HepG2 (cell line): ENCODE data around the gene PCED1B. TPM values are rescaled to one million over a fixed set of nuclear protein-coding genes. Genes with fewer than 3 reads are reported as not detected.

Experiments
- ATAC-seq: fragments of 200-7000 bp; cut with Tn5 transposase; 3 replicates; pipeline ENCODE4 v1.9.1; 2020; ENCODE audit warnings: mild to moderate bottlenecking, moderate library complexity
- BruUV-seq: library from RNA; stranded (reverse); fragments of 400-500 nt; replicated peaks from 2 replicates; lab custom pipeline; 2021; lab: Mats Ljungman, UMichigan
- CTCF ChIA-PET: fragments of 300-600 bp; formaldehyde crosslinking; extraction: SDS; loops from one replicate; lab custom pipeline; 2021; ENCODE audit warnings: low total read pairs, inconsistent platforms, low intra/inter-chr PET ratio; lab: Yijun Ruan, JAX
- POLR2A ChIA-PET: fragments of 350-600 bp; sonication (Branson Sonifier 250); formaldehyde crosslinking; loops from one replicate; lab custom pipeline; 2020; ENCODE audit warnings: antibody characterized with exemption, inconsistent platforms; lab: Yijun Ruan, JAX
- DNase-seq: peaks from one replicate; pipeline ENCODE4 v3.0.0-alpha.2; 2015; ENCODE audit warnings: low spot score
- FAIRE-seq: peaks from 3 replicates; lab custom pipeline; 2011; peaks lifted over from hg19 to GRCh38; lab: Jason Lieb, UNC
- H2AFZ ChIP-seq: one replicate; pipeline ENCODE4 v1.6.1; 2011; ENCODE audit warnings: low read length, inconsistent platforms
- H3K27ac ChIP-seq: fragments of 300-600 bp; 3 replicates; pipeline ENCODE4 v1.8.0; 2011; ENCODE audit warnings: mixed run types, mild to moderate bottlenecking, mixed read lengths, low read length, inconsistent platforms; ENCODE audit not compliant: insufficient read depth; ENCODE audit errors: extremely low read length
- H3K27me3 ChIP-seq, 2 experiments: fragments of 200-600 bp in 1 of 2; 2 replicates in 1 of 2; 3 replicates in 1 of 2; pipeline versions ENCODE4 v1.6.0 to v1.8.0; 2011; ENCODE audit warnings: low read length in 2 of 2, mild to moderate bottlenecking in 2 of 2, moderate library complexity in 2 of 2, inconsistent platforms in 1 of 2; ENCODE audit not compliant: insufficient read depth in 2 of 2, control insufficient read depth in 1 of 2
- H3K36me3 ChIP-seq, 2 experiments: fragments of 200-600 bp in 1 of 2; replicated peaks in 1 of 2; 2 replicates in 1 of 2; 3 replicates in 1 of 2; pipeline versions ENCODE4 v1.5.1 to v1.8.0; 2011; ENCODE audit warnings: low read length in 2 of 2, inconsistent platforms in 1 of 2; ENCODE audit not compliant: insufficient read depth in 2 of 2, control insufficient read depth in 1 of 2
- H3K4me1 ChIP-seq: 2 replicates; pipeline ENCODE4 v1.5.1; 2012; ENCODE audit warnings: low read length, inconsistent platforms; ENCODE audit not compliant: insufficient read depth
- H3K4me2 ChIP-seq: 2 replicates; pipeline ENCODE4 v1.6.0; 2011; ENCODE audit warnings: low read depth, low read length, inconsistent platforms
- H3K4me3 ChIP-seq, 3 experiments: fragments of 200-600 bp in 1 of 3; sonication (generic), shearing (Covaris generic) in 1 of 3; replicated peaks in 1 of 3; 2 replicates each; pipeline ENCODE4 v1.5.1; 2011 to 2016; ENCODE audit warnings: low read length in 3 of 3, inconsistent platforms in 2 of 3, low read depth in 2 of 3, mild to moderate bottlenecking in 2 of 3, control low read depth in 1 of 3, mixed read lengths in 1 of 3; ENCODE audit not compliant: insufficient read depth in 1 of 3
- H3K79me2 ChIP-seq: one replicate; pipeline ENCODE4 v1.6.1; 2011; ENCODE audit warnings: low read length, inconsistent platforms; ENCODE audit not compliant: insufficient read depth
- H3K9ac ChIP-seq: 2 replicates; pipeline ENCODE4 v1.6.0; 2011; ENCODE audit warnings: mild to moderate bottlenecking, low read depth, low read length, inconsistent platforms; ENCODE audit not compliant: insufficient read depth
- H3K9me3 ChIP-seq: 2 replicates; pipeline ENCODE4 v1.5.1; 2012; ENCODE audit warnings: mild to moderate bottlenecking, low read length
- H4K20me1 ChIP-seq: 2 replicates; pipeline ENCODE4 v1.6.0; 2011; ENCODE audit warnings: inconsistent platforms, mild to moderate bottlenecking, low read length, moderate library complexity; ENCODE audit not compliant: insufficient read depth
- CBFB ChIP-seq: sonication (generic); formaldehyde crosslinking; IDR thresholded peaks from 2 replicates; pipeline ENCODE4 v1.4.0; 2020; ENCODE audit warnings: missing genetic modification reagents
- CBX1 ChIP-seq: IDR thresholded peaks from one replicate; pipeline ENCODE4 v1.6.1; 2016; ENCODE audit warnings: antibody characterized with exemption, low read depth
- HMG20A ChIP-seq: IDR thresholded peaks from 2 replicates; pipeline ENCODE4 v1.6.1; 2016; ENCODE audit warnings: borderline replicate concordance
- MYPOP ChIP-seq: sonication (generic); formaldehyde crosslinking; IDR thresholded peaks from 2 replicates; pipeline ENCODE4 v1.8.1; 2023; ENCODE audit warnings: mild to moderate bottlenecking, moderate library complexity, missing genetic modification reagents
- NAIF1 ChIP-seq: sonication (generic); formaldehyde crosslinking; IDR thresholded peaks from 2 replicates; pipeline ENCODE4 v1.5.0; 2020; ENCODE audit warnings: mild to moderate bottlenecking, missing genetic modification reagents, borderline replicate concordance
- NCOR1 ChIP-seq: fragments of 200-600 bp; sonication (generic); IDR thresholded peaks from 2 replicates; pipeline ENCODE4 v1.7.0; 2017; ENCODE audit warnings: antibody characterized with exemption, low read length, borderline replicate concordance
- PCBP2 ChIP-seq: fragments of 200-400 bp; formaldehyde crosslinking; optimal IDR thresholded peaks from 2 replicates; pipeline ENCODE3; 2018; ENCODE audit warnings: low read length, low read depth; ENCODE audit not compliant: poor library complexity, severe bottlenecking
- PTBP1 ChIP-seq: fragments of 200-400 bp; formaldehyde crosslinking; IDR thresholded peaks from 2 replicates; pipeline ENCODE4 v1.6.1; 2018; ENCODE audit warnings: low read length, low read depth; ENCODE audit not compliant: poor library complexity, severe bottlenecking
- TAF15 ChIP-seq: fragments of 200-400 bp; formaldehyde crosslinking; IDR thresholded peaks from one replicate; pipeline ENCODE4 v1.6.1; 2018; ENCODE audit warnings: mild to moderate bottlenecking, low read depth, low read length; ENCODE audit not compliant: poor library complexity, severe bottlenecking
- ZMYM2 ChIP-seq: sonication (generic); formaldehyde crosslinking; IDR thresholded peaks from 2 replicates; pipeline ENCODE4 v1.8.0; 2022; ENCODE audit warnings: mild to moderate bottlenecking, missing genetic modification reagents
- ZNF225 ChIP-seq: sonication (generic); formaldehyde crosslinking; IDR thresholded peaks from 2 replicates; pipeline ENCODE4 v1.4.0; 2020; ENCODE audit warnings: mild to moderate bottlenecking, missing genetic modification reagents
- ZNF329 ChIP-seq: sonication (generic); formaldehyde crosslinking; IDR thresholded peaks from 2 replicates; pipeline ENCODE4 v1.9.0; 2021; ENCODE audit warnings: low read depth, mild to moderate bottlenecking, missing genetic modification reagents
- ZNF44 ChIP-seq: sonication (generic); formaldehyde crosslinking; IDR thresholded peaks from 2 replicates; pipeline ENCODE4 v1.5.1; 2020; ENCODE audit warnings: mild to moderate bottlenecking, missing genetic modification reagents
- ZNF468 ChIP-seq: sonication (generic); formaldehyde crosslinking; IDR thresholded peaks from 2 replicates; pipeline ENCODE4 v1.8.0; 2022; ENCODE audit warnings: mild to moderate bottlenecking, moderate library complexity, missing genetic modification reagents
- ZNF510 ChIP-seq: sonication (generic); formaldehyde crosslinking; IDR thresholded peaks from 2 replicates; pipeline ENCODE4 v1.4.0; 2020; ENCODE audit warnings: low read depth, mild to moderate bottlenecking, missing genetic modification reagents
- ZNF597 ChIP-seq: sonication (generic); formaldehyde crosslinking; IDR thresholded peaks from 2 replicates; pipeline ENCODE4 v1.5.0; 2020; ENCODE audit warnings: missing genetic modification reagents
- ZNF879 ChIP-seq: sonication (generic); formaldehyde crosslinking; IDR thresholded peaks from 2 replicates; pipeline ENCODE4 v1.8.1; 2023; ENCODE audit warnings: missing genetic modification reagents
- WGBS: methylation state at CpG from one replicate; pipeline ENCODE4 v1.1.6; 2017; ENCODE audit warnings: low lambda C conversion rate; 5-methylcytosine and 5-hydroxymethylcytosine counted together
- in situ Hi-C: cut with HindIII; loops from 2 replicates; pipeline ENCODE4 v1.10.0; 2017; ENCODE audit warnings: low pct_unique_long_range_greater_than_20kb; ENCODE audit not compliant: extremely low pct_ligation_motif_present
- intact Hi-C: fragments of 100-400 bp; cut with micrococcal nuclease; formaldehyde crosslinking; loops from one replicate; pipeline ENCODE4 v1.10.0; 2022; ENCODE audit not compliant: unreplicated experiment
- polyA plus RNA-seq, 8 experiments: library from polyadenylated mRNA; depleted of rRNA in 3 of 8; stranded (reverse) in 7 of 8; unstranded in 1 of 8; fragments of >200 nt; fragmentation: Illumina TruSeq in 4 of 8; extraction: Trizol in 4 of 8; gene quantifications; 2 replicates each; pipeline versions ENCODE4 v1.2.1 to v1.2.3, GENCODE V29; 2011 to 2016; ENCODE audit warnings: low read depth in 4 of 8, missing spikeins in 1 of 8, mixed read lengths in 1 of 8; ENCODE audit not compliant: insufficient read depth in 1 of 8
- total RNA-seq, 5 experiments: library from RNA; depleted of rRNA; stranded (reverse); fragments of >200 nt; fragmentation: Illumina TruSeq; extraction: Trizol; gene quantifications; 2 replicates each; pipeline ENCODE4 v1.2.3, GENCODE V29; 2016; ENCODE audit warnings: low read depth in 1 of 5
- TF ChIP-seq, protein P1 (sequence below): sonication (generic); formaldehyde crosslinking; IDR thresholded peaks from 2 replicates; pipeline ENCODE4 v1.5.1; 2020; ENCODE audit warnings: missing genetic modification reagents, mild to moderate bottlenecking, borderline replicate concordance

Gene PCED1B
- total and polyA plus RNA-seq, 2 of the 13 experiments (the other 11 are each of a cell fraction or from before 2014, with no cell fraction given) = 0.11 to 0.37 TPM

GRCh38 chr12:47206450-47207339 lies 127.3 kb downstream of the PCED1B start (continued):
- no peak for TF ChIP-seq ZNF329
- TF ChIP-seq, protein P1, sequence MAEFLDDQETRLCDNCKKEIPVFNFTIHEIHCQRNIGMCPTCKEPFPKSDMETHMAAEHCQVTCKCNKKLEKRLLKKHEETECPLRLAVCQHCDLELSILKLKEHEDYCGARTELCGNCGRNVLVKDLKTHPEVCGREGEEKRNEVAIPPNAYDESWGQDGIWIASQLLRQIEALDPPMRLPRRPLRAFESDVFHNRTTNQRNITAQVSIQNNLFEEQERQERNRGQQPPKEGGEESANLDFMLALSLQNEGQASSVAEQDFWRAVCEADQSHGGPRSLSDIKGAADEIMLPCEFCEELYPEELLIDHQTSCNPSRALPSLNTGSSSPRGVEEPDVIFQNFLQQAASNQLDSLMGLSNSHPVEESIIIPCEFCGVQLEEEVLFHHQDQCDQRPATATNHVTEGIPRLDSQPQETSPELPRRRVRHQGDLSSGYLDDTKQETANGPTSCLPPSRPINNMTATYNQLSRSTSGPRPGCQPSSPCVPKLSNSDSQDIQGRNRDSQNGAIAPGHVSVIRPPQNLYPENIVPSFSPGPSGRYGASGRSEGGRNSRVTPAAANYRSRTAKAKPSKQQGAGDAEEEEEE (CRISPR knock-in tag) = no peak
- TF ChIP-seq ZMYM2 = no peak
- TF ChIP-seq ZNF879 (CRISPR knock-in tag) = no peak
- TF ChIP-seq MYPOP = no peak

DNA sequence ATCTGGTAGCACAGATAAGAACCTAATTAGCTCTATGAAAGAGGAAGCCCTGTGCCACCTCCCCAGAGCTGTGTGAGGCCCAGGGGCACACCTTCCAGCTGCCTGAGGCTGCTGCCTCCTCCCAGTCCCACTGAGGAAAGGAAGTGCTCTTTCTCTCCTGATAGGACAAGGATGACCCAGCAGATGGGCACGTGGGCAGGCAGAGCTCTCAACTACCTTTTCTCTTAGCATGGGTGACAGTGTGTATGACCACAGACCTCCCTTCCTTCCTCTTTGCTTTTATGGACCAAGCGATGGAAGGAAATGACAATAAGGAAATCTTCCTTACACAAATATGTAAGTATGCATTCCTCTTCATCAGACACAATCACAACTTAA lies 127.9 kb downstream of the PCED1B start:
- no TSS peak for BruUV-seq
- Histone ChIP-seq H3K9me3 (no peaks in the 10 kb centered on the region), H3K9ac (no peak overlapping the region), H3K36me3 (no peaks in the 10 kb centered on the region), H3K4me2 (no peak overlapping the region), H3K79me2 (no peaks in the 10 kb centered on the region), H3K4me1 (no peaks in the 10 kb centered on the region), H3K27me3 (no peaks in the 10 kb centered on the region; a peak in 1 of 5 replicates), H4K20me1 (no peaks in the 10 kb centered on the region), H3K27ac (no peak overlapping the region), H2AFZ (no peak overlapping the region), H3K4me3 (no peak overlapping the region)
- no peak for TF ChIP-seq ZNF597
- no peak for TF ChIP-seq HMG20A (CRISPR knock-in tag)
- TF ChIP-seq ZNF510 (CRISPR knock-in tag) = no peak
- TF ChIP-seq ZNF225 (CRISPR knock-in tag) = no peak
- TF ChIP-seq TAF15 = no peak
- no peak for TF ChIP-seq PCBP2
- no peak for TF ChIP-seq CBX1
- TF ChIP-seq CBFB (CRISPR knock-in tag) = no peak
- TF ChIP-seq ZNF468 (CRISPR knock-in tag) = no peak
- TF ChIP-seq NAIF1 (CRISPR knock-in tag) = no peak
- no peak for TF ChIP-seq NCOR1
- TF ChIP-seq PTBP1 = no peak
- TF ChIP-seq ZNF44 (CRISPR knock-in tag) = no peak
- no peak for FAIRE-seq
- CTCF ChIA-PET = no interaction called here
- no peak for DNase-seq
- 62% methylated on average over 2 of the region's 2 CpGs for WGBS
- intact Hi-C loops = no loop called here
- POLR2A ChIA-PET = interaction anchor here (0.6 to 0.8 kb wide), 2 partner anchors 12 to 14 kb away, joined by 3 to 4 read pairs; no protein-coding TSS in a partner anchor
- no peak for ATAC-seq
- in situ Hi-C loops = no loop called here
